ENCODE data around the gene RIC3. TPM values are rescaled to one million over a fixed set of nuclear protein-coding genes. Genes with fewer than 3 reads are reported as not detected.

The RIC3 gene
- polyA plus RNA-seq, 1 donor, result 0.30 TPM

DNA sequence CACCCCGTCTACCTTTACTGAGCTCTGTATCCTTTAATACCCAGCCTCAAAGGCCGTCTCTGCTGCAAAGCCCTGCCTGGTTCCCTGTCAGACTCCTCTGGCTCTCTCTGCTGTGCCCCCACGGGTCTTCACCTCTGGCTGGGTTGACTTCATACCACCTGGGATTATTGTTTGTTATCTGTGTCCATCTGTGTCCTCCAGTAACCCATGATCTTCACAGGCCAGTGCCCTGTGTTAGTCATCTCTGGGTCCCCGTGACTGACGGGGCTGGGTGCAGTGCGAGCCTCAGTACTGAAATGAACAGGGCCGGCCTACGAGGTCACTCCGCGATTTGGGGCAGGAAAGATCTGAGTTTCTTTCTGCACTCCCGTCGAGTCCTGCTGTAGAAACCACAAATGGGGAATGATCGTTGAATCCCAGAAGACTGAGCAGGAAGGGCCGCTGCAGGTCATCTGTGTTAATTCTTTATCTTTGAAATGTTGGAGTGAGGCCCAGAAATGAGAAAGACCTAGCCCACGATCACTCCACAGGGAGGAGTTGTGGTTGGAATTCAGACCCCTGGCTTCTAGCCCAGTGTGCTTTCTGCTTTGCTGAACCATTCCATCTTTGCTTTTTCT is 100.1 kb downstream of the RIC3 start:
- no peak for DNase-seq (ENCODE audit: low read depth)

DNA sequence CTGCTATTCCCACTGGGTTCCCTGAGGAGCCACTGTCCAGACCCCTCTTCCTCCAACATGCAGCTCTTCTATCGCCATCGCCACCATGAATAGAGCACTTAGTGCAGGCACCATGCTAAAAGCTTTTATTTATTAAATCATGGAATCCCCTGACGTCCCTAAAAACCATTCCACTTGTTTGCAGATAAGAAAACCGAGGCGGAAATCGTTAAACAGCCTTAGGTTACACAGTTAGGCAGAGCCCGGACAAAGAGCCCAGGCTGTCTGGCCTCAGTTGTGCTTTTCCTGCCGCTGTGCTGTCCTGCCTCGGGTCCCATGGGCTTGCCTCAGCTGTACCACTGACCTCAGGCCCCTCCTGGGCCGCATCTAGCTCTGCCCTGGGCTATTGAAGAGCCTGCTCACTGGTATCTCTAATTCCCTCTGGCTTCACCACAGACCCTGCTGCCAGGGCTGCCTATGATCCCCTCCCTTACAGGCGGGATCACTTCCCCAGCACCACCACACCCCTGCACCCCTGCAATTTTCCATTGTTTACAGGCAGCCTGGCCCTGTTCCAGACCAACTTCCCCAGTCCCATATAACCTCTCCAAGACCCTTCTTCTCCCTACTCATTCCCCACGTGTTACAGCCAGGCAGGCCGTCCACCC is 100.8 kb downstream of the RIC3 start:
- no peak for DNase-seq (ENCODE audit: low read depth)

DNA sequence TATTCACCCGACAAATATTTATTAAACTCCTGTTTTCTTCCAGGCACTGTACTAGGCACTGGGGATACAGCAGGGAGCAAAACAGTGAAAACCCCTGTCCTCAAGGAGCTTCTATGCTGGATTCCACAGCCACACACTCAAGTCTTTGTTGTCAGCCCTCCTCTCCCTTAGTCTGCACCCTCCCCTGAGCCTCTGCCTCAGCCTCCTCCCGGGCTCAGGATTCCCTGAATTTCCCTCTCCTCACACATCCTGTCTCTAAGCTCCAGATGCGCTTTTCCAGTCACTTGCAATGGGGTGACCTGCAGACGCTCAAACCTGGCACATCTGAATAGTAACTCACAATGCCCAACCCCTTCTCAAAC is 101.3 kb downstream of the RIC3 start:
- DNase-seq (ENCODE audit: low read depth), result no peak

DNA sequence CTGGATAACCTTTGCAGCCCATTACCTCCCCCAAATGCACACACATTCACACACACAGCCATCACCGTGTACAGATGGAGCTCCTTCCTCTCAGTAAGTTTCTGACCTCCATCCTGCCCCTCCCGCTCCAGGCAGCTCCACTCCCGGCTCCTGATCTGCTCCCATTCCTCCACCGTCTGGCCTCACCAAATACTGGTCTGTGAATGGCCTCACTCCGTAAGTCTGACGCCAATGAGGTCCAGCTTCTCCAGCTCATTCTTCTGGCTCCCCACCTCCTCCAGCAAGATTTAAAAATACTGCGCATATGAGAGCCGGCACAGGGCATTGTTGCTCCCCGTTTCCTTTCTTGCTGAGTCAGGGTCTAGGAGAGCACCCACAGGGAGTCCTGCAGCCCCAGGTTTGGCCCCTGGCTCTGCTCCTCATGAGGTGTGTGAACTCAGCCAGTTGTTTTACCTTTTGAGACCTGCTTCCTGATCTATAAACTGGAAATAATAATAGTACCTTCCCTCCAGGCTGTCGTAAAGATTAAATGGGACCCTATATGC is 101.8 kb downstream of the RIC3 start:
- DNase-seq (ENCODE audit: low read depth), result no peak

DNA sequence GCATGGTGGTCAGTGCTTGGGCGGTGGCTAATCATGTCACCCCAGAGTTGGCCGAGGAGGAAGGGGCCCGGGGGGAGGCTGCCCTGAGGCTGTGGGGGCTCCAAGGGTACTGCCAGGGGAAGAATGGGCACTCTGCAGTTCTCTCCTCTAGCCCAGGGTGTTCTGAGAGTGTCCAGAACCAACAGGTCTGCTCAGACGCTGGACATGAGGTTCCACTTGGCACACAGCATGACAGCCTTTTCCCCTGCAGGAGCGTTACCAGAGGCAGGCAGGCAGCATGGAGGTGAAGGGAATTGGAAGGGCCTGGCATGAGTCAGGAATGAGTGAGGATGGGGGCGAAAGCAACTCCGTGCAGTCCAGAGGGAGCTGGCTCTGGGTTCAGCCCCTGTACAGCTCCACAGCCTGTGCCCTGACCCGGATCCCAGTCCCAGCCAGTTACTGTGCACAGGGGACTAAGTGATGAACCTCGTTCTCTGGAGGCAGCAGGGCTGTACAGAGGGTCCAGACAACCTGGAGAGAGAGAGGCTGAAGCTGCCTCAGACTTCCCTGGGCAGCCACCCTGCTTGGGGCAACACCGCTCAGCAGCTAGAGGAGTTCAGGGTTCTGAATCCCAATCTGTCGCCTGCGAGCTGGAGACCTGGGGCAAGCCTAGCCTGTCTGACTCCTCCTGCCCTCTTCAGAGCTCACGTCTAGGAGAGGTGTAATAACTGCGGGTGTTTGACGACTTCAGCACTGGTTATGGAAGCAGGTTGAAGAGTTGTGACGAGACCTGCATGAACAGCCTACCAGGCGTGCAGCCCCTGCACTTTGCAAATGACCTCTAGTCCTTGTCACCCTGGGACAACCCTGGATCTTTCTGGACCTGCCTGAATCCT is 102.6 kb downstream of the RIC3 start:
- DNase-seq (ENCODE audit: low read depth), result no peak

DNA sequence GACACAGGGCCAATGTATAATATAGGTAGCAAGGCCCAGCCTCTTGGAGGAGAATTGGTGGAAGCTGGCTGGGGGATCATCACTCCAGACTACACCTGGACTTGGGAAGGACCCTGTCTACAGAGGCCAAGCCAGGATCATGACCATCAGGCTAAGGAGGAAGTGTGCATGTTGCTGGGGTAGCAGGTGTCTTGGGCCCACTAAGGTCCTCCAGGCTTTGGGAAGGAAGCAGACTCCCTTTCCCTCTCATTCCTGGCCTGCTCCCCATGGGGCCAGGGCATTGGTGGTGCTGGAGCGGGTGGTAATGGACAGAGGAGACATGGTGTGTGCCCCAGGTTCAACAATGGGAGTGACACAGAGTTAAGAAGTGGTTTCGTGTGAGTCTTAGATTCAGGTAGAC is 103.8 kb downstream of the RIC3 start:
- DNase-seq (ENCODE audit: low read depth), result no peak

DNA sequence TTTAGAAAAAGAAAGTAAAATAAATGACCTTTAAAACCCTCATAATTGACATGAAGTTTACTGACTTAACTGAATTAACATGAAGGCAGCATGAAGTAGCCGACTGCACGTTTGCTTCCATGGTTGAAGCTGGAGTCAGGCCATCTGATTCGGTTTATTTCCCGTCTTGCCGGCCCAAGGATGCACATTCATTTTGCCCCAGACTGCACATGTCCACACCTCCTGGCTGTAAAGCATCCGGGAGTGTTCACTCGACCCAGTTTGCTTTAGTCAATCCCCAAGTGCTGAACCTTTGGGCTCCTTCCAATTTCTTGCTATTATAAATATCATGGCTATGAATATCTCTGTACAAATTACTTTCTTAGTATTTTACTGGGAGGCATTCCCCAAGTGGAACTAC is 105.5 kb downstream of the RIC3 start:
- DNase-seq (ENCODE audit: low read depth), result no peak

DNA sequence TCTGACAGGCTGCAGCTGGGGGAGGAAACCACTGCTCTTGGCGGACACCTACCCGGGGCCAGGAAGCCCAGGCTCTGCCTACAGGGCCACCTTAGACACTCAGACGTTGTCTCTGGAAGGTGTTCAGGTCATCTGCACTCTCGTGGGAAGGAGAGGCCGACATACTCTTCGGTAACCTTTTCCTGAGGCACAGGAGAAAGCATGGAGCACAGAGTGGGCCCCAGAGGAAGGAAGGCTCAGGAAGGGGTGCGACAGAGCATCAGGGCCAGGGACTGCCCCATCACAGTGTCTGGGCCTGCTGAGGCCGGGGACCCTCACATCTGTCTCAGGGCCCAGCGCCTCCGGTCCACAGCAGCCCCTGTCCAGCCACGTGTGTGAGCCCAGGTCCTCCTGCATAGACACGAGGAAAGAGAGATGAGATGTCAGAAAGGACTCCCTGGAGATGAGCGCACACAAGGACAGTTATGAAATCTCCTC is 106.0 kb downstream of the RIC3 start:
- no peak for DNase-seq (ENCODE audit: low read depth)

DNA sequence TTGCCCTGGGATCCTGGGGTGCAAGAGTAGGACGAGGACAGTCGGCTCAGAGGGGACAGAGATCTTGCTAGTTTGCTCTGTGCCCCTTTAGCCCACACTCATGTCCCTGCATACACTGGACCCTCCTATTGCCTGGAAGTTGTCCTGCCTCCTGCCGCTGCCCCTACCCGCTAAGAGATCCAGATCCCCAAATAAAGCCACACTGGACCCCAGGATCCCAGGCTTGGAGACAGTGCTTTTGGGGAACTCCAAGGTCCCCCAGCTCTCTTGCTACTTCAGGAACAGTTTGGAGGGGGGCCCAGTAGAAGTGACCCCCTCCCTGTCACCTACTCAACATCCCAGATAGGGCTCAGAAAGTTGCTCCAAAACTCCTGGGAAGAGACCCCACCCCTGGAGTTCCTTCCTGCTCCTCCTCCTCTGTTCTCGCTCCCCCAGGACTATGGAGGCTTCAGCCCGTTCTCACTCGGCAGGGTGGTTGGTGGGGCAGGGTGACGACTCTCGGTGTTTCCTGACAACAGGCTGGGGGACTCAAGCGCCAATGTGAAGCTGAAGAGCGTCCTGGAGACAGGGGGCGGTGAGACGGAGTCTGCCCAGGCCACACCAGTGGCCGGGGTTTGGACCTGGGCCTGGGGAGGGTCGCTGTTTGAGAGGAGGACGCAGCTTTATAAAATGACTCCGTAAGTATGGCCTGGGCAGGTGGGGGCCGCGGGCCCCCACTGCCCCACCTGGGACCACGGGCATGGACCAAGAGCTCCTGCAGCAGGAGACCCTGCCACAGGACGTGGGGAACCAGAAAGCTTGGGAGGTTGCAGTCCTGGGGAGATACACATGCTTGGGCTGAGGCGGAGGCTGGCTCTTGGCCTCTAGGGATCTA is 107.0 kb downstream of the RIC3 start:
- DNase-seq (ENCODE audit: low read depth), result no peak

DNA sequence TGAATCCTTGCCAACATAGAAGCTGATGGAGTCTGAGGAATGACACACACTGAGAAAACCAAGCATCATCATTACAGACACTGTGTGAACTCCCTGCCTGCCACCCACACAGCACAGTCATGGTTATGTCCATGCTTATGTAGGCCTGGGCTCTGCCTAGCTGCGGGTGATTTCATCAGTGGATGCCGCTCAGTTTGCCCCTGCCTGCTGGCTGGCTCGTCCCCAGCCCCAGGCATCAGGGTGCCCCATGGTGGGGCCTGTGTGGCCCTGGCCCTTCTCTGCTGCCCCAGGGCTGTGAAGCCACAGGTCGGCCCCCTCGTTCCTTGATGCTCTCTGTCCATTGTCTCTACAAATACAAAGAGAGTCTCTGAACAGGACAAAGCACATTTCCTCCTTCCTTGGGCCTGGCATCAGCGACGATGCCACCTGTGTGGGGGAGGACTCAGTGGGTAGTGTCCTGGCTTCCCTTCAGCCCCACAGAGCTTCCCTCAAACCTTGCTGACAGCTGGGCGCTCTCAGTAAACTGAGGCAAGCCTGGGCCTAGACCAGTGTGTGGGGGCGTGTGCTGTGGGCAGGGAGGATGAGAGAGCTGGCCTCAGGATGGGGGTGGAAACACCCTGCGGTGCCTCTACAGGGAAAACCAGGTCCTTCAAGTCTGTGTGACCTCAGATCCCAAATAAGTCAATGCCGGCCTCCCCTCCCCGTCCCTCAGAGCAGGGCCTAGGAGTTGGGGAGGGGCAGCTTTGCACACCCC is 107.8 kb downstream of the RIC3 start:
- no peak for DNase-seq (ENCODE audit: low read depth)

DNA sequence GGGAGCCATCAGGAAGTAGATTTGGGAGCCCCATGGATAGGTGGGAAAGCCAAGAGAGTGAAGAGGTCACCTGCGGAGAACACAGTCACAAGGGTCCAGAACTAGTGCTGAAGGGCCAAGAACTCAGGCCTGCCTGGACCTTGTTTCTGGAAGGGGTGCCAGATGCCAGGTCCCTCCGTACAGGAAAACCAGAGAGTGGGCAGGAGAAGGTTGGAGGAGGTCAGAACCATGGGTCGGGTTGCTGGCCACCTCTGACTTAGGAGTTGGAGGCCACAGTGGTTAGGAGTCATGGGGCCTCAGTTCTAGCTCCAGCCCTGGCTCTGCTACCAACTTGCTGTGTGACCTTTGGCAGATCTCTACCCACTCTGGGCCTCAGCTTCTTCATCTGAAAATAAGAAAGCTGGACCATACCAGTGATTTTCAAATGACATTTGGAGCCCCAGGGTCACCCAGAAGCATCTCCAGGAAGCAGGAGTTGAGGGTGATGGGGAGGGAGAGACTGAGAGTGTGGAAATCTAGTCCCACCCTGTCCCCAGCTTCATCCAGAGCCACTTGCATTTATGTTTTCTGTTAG is 108.6 kb downstream of the RIC3 start:
- DNase-seq (ENCODE audit: low read depth), result no peak

DNA sequence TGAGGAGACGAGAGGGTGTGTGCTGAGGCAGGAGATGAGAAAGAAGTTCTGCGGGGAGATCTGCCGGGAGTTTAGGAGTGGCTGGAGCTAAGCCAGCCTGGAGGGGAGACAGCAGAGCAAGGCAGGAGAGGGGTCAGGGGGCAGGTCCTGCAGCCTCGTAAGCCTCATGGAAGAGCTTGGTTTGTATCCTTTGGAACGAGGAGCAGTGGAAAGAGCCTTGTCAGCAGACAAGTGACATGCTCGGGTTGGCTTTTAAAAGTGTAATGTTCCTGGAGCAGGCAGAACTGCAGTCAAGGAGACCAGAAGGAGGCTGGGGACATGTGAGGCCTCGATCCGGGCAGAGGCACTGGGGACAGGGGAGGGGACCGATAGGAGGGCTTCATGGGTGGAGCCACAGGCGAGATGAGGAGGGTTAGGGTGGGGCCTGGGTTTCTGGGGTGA is 109.2 kb downstream of the RIC3 start:
- DNase-seq (ENCODE audit: low read depth), result no peak

DNA sequence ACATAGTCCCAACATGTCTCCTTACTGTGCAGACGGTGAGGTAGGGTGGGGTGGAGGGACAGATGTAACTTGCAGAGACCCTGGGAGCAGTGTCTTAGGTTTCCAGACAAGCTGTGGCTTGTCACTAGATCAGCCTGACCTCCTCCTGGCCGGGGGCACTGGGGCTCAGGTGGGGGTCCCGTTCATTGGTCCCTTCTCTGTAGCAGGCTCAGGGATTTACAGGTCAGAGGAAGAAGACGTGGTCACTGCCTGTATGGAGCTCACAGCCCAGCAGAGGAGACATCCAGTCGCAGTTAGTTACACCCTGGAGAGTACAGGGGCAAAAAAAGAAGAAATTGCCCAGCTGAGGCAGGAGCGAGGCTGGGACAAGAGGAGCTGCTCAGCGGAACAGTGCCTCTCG is 109.8 kb downstream of the RIC3 start:
- DNase-seq (ENCODE audit: low read depth), result no peak

DNA sequence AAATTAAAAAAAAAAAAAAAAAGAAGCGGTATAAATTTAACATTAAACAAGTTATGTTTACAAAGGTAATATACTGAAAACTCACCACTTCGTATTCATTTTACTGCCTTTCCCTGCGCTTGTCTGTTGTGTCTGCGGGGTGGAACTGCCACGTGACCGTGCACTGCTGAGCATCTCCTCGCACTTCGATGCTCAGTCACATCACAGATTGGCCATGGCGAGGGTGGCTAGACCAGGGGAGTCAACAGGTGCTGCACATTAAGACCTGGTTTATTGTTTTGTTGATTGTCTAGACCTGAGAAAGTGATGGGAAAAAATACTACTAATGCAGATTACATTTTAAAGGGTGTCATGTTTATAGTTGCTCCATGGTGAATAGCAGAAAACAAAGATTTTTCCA is 110.6 kb downstream of the RIC3 start:
- DNase-seq (ENCODE audit: low read depth), result no peak

DNA sequence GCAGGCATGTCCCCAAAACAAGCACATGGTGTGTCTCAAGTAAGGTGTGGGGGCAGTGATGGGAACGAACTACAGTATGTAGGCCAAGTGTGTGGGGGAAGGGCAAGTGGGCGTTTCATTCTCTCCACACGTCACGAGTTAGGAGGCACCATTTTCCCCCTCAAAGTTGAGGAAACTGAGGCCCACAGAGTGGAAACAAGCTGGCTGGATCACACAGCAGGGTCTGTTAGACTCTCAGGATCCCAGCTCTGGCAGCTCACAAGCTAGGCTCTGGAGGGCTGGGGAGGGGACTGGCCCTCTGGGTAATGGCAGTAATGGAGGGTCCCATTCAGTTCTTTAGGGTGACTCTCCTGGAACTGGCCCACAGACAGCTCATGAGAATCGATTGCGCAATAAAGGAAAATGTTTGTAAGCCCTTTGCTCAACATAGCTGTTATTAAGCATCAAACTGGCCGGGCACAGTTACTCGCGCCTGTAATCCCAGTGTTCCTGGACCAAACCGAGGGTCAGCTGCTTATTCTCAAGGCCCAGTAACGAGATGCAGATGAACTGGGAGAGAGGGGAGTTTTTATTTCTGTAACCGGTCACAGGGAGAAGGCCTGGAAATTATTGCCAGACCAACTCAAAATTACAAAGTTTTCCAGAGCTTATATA is 111.9 kb downstream of the RIC3 start:
- no peak for DNase-seq (ENCODE audit: low read depth)

Other genes starting within 250 kb of the RIC3 start
- not detected for gene OR10A6, start 237.8 kb downstream of the RIC3 start, polyA plus RNA-seq (ENCODE audit: insufficient read length)
- gene OR10A3, start 227.3 kb downstream of the RIC3 start, polyA plus RNA-seq (ENCODE audit: insufficient read length), result not detected
- not detected for gene NLRP10, start 203.6 kb downstream of the RIC3 start, polyA plus RNA-seq (ENCODE audit: insufficient read length)
- 388 TPM for gene EIF3F, start 181.7 kb downstream of the RIC3 start, polyA plus RNA-seq (ENCODE audit: insufficient read length)
- gene TUB, start 87.8 kb downstream of the RIC3 start, polyA plus RNA-seq (ENCODE audit: insufficient read length), result 12.3 TPM
- 4.0 TPM for gene LMO1, start 94.9 kb upstream of the RIC3 start, polyA plus RNA-seq (ENCODE audit: insufficient read length)